ENCODE data around the gene HECA.
"Not testable (repeated sequence)": the region's sequence is repeated elsewhere in the genome, so short reads cannot be mapped to it uniquely, and the experiment has no call there.

The HECA gene

GRCh38 chr6:139137706-139138105, 2.8 kb downstream of the HECA start:
- no peak for DNase-seq

- DNase-seq = not testable (repeated sequence)
Measured at GRCh38 chr6:139140854-139141253, 6.0 kb downstream of the HECA start.

- no peak for DNase-seq
Measured at GRCh38 chr6:139142262-139142661, 7.4 kb downstream of the HECA start.

GRCh38 chr6:139143111-139143510, 8.2 kb downstream of the HECA start:
- no peak for DNase-seq

GRCh38 chr6:139144490-139145085, 9.7 kb downstream of the HECA start:
- DNase-seq = no peak

- no peak for DNase-seq
Measured at GRCh38 chr6:139145661-139146060, 10.8 kb downstream of the HECA start.

- no peak for DNase-seq
Measured at GRCh38 chr6:139146317-139146726, 11.4 kb downstream of the HECA start.

- no peak for DNase-seq
Measured at GRCh38 chr6:139147628-139148027, 12.7 kb downstream of the HECA start.

- no peak for DNase-seq
Measured at GRCh38 chr6:139148557-139149235, 13.8 kb downstream of the HECA start.

GRCh38 chr6:139149383-139149782, 14.5 kb downstream of the HECA start:
- DNase-seq = no peak

- DNase-seq = no peak
Measured at GRCh38 chr6:139150920-139151319, 16.0 kb downstream of the HECA start.

GRCh38 chr6:139151425-139152087, 16.7 kb downstream of the HECA start:
- no peak for DNase-seq

- DNase-seq = no peak
Measured at GRCh38 chr6:139152088-139152891, 17.4 kb downstream of the HECA start.

- no peak for DNase-seq
Measured at GRCh38 chr6:139152892-139153271, 18.0 kb downstream of the HECA start.

- DNase-seq = no peak
Measured at GRCh38 chr6:139153855-139154254, 19.0 kb downstream of the HECA start.

GRCh38 chr6:139154881-139155547, 20.1 kb downstream of the HECA start:
- no peak for DNase-seq

- no peak for DNase-seq
Measured at GRCh38 chr6:139156102-139156501, 21.2 kb downstream of the HECA start.

- DNase-seq = no peak
Measured at GRCh38 chr6:139156551-139156950, 21.7 kb downstream of the HECA start.

GRCh38 chr6:139157086-139157485, 22.2 kb downstream of the HECA start:
- DNase-seq = not testable (repeated sequence)

- no peak for DNase-seq
Measured at GRCh38 chr6:139159016-139159415, 24.1 kb downstream of the HECA start.

GRCh38 chr6:139161169-139161568, 26.3 kb downstream of the HECA start:
- peak; percentile 59 to 64 for DNase-seq

GRCh38 chr6:139161817-139162284, 27.0 kb downstream of the HECA start:
- DNase-seq = peak; percentile 68 to 69

GRCh38 chr6:139164001-139164400, 29.1 kb downstream of the HECA start:
- DNase-seq = peak; percentile 27 to 36

Data from activated CD4-positive, alpha-beta T cell treated with anti-CD3 and anti-CD28 coated beads for 4 hours (primary cell).